ENCODE data around the gene OST4.

OST4 gene

GRCh38 chr2:27050996-27051901, 20.2 kb downstream of the OST4 start, which contains the start of gene AGBL5:
TSS of gene AGBL5 (plus strand) at chr2:27051668. CDS start at chr2:27052959, 1,291 bp downstream.
- DNase-seq: peak; percentile 97

- peak; percentile 98 for DNase-seq
Measured at GRCh38 chr2:27050281-27050995, 21.0 kb downstream of the OST4 start.

- DNase-seq: peak; percentile 60
Measured at GRCh38 chr2:27049422-27050280, 21.8 kb downstream of the OST4 start.

- no peak for DNase-seq
Measured at GRCh38 chr2:27042985-27043634, 28.3 kb downstream of the OST4 start.

GRCh38 chr2:27042159-27042661, 29.2 kb downstream of the OST4 start:
- no peak for DNase-seq

GRCh38 chr2:27041752-27042151, 29.7 kb downstream of the OST4 start:
- no peak for DNase-seq

GRCh38 chr2:27040282-27040681, 31.2 kb downstream of the OST4 start:
- no peak for DNase-seq

- DNase-seq: no peak
Measured at GRCh38 chr2:27039871-27040270, 31.6 kb downstream of the OST4 start.

- no peak for DNase-seq
Measured at GRCh38 chr2:27039426-27039825, 32.0 kb downstream of the OST4 start.

- DNase-seq: no peak
Measured at GRCh38 chr2:27038631-27039339, 32.7 kb downstream of the OST4 start.

- no peak for DNase-seq
Measured at GRCh38 chr2:27038012-27038411, 33.4 kb downstream of the OST4 start.

GRCh38 chr2:27033253-27033852, 38.1 kb downstream of the OST4 start:
- DNase-seq: no peak

GRCh38 chr2:27032495-27033252, 38.8 kb downstream of the OST4 start, which contains the start of gene TMEM214:
TSS of gene TMEM214 (plus strand) at chr2:27032965. CDS start at chr2:27033016, 51 bp downstream.
- DNase-seq: peak; percentile 94

- DNase-seq: peak; percentile 18
Measured at GRCh38 chr2:27029051-27029450, 42.4 kb downstream of the OST4 start.

- DNase-seq: peak; percentile 39
Measured at GRCh38 chr2:27027211-27027651, 44.2 kb downstream of the OST4 start.

- peak; percentile 36 for DNase-seq
Measured at GRCh38 chr2:27025861-27026851, 45.3 kb downstream of the OST4 start.

GRCh38 chr2:27025281-27025800, 46.1 kb downstream of the OST4 start:
- peak; percentile 30 for DNase-seq

- peak; percentile 37 for DNase-seq
Measured at GRCh38 chr2:27024812-27025211, 46.6 kb downstream of the OST4 start.
